Vagina (tissue), 2 donors: ENCODE measurements around the gene RAD51D. TPM values are rescaled to one million over a fixed set of nuclear protein-coding genes. Genes with fewer than 3 reads are reported as not detected.

Experiments
- DNase-seq, 2 donors: peaks; one replicate each; pipeline ENCODE4 v3.0.0-alpha.2; 2017; ENCODE audit errors: extremely low spot score in 2 of 2
- H3K27ac ChIP-seq: fragments of 200-600 bp; sonication (generic); one replicate; pipeline ENCODE4 v1.5.1; 2019
- H3K27me3 ChIP-seq: fragments of 200-600 bp; sonication (generic); one replicate; pipeline ENCODE4 v1.5.1; 2019
- H3K36me3 ChIP-seq, 2 donors: fragments of 200-600 bp; sonication (generic); one replicate each; pipeline ENCODE4 v1.5.1; 2017 to 2019
- H3K4me1 ChIP-seq: fragments of 200-600 bp; sonication (generic); one replicate; pipeline ENCODE4 v1.5.1; 2019
- H3K4me3 ChIP-seq, 2 donors: fragments of 200-600 bp; sonication (generic); 1 replicate in 1 of 2; 2 replicates in 1 of 2; pipeline ENCODE4 v1.5.1; 2016 to 2019
- H3K9me3 ChIP-seq: fragments of 200-600 bp; sonication (generic); one replicate; pipeline ENCODE4 v1.5.1; 2019
- POLR2A ChIP-seq, 2 donors: fragments of 450-650 bp; IDR thresholded peaks; one replicate each; pipeline ENCODE4 v1.6.1; 2017; ENCODE audit warnings: antibody characterized with exemption in 2 of 2, mild to moderate bottlenecking in 2 of 2, moderate library complexity in 2 of 2
- POLR2AphosphoS5 ChIP-seq, 2 donors: sonication (generic); formaldehyde crosslinking; IDR thresholded peaks; one replicate each; pipeline ENCODE4 v1.9.0; 2017; ENCODE audit warnings: antibody characterized with exemption in 2 of 2, mild to moderate bottlenecking in 2 of 2, low read depth in 1 of 2; ENCODE audit not compliant: insufficient read depth in 1 of 2
- intact Hi-C: fragments of 100-400 bp; cut with DNase I; formaldehyde crosslinking; loops from one replicate; pipeline ENCODE4 v1.15.1; 2023
- total RNA-seq: library from RNA; depleted of rRNA; stranded (reverse); fragments of >200 nt; gene quantifications from one replicate; pipeline ENCODE4 v1.2.3, GENCODE V29; 2016
- TF ChIP-seq, protein P1 (sequence below), 3 experiments: fragments of 450-650 bp in 2 of 3; fragments of 200-600 bp in 1 of 3; sonication (generic) in 1 of 3; IDR thresholded peaks; one replicate each; pipeline ENCODE4 v1.5.1; 2017 to 2019; ENCODE audit warnings: antibody characterized with exemption in 3 of 3, mild to moderate bottlenecking in 2 of 3, moderate library complexity in 2 of 3

The RAD51D gene
- total RNA-seq, 1 donor from 2014 or later, result 5.2 TPM

DNA sequence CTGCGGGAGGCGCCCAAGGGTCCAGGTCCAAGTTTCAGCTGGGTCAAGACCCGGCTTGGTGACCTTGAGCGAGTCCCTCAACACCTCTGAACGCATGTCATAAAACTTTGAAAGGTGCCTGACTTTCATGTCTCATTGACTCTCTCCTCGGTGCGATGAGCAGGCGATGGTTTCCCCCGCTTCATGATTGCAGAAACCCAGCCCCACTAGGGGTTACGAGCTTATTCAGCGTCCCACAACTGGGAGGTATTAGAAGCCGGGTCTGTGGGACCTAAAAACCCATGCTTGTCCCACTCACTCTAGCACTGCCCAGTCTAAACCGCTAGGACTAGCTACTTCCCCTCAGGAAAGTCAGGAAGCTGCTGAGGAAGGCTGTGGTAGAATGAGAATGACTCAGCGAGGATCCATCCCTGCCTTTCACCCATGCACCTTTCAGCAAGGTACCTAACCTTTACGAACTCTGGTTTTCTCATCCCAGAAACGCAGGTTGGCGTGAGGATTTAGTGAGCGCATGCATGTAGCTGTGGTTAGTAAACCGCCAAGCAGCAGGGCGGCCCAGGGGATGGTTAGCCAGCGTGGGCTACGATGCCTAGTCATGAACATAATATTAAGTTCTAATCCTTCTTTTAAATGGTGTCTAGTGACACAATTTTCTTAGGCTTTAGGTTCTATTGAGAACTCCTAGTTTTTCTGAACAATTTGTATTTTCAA is 29.9 kb downstream of the RAD51D start:
- intact Hi-C loops, result loop anchor here (5.0 to 10.0 kb wide), 2 partner anchors 65 to 127 kb away; partner anchors contain the start of genes CCT6B and ZNF830
- TF ChIP-seq POLR2AphosphoS5 (IDR thresholded peaks at IDR 0.05; ENCODE audit: insufficient read depth in 1 of 2, low read depth in 1 of 2) (no peak), POLR2A (IDR thresholded peaks at IDR 0.05) (no peak)
- TF ChIP-seq, protein P1, sequence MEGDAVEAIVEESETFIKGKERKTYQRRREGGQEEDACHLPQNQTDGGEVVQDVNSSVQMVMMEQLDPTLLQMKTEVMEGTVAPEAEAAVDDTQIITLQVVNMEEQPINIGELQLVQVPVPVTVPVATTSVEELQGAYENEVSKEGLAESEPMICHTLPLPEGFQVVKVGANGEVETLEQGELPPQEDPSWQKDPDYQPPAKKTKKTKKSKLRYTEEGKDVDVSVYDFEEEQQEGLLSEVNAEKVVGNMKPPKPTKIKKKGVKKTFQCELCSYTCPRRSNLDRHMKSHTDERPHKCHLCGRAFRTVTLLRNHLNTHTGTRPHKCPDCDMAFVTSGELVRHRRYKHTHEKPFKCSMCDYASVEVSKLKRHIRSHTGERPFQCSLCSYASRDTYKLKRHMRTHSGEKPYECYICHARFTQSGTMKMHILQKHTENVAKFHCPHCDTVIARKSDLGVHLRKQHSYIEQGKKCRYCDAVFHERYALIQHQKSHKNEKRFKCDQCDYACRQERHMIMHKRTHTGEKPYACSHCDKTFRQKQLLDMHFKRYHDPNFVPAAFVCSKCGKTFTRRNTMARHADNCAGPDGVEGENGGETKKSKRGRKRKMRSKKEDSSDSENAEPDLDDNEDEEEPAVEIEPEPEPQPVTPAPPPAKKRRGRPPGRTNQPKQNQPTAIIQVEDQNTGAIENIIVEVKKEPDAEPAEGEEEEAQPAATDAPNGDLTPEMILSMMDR (IDR thresholded peaks at IDR 0.05), result no peak
- Histone ChIP-seq H3K36me3 (no peaks in the 10 kb centered on the region), H3K27ac (peak overlapping the region; percentile 97), H3K27me3 (no peaks in the 10 kb centered on the region), H3K9me3 (no peaks in the 10 kb centered on the region), H3K4me1 (peaks cover 33% of the 10 kb centered on the region), H3K4me3 (peak overlapping the region; percentile 94 to 96)
- DNase-seq, result no peak

DNA sequence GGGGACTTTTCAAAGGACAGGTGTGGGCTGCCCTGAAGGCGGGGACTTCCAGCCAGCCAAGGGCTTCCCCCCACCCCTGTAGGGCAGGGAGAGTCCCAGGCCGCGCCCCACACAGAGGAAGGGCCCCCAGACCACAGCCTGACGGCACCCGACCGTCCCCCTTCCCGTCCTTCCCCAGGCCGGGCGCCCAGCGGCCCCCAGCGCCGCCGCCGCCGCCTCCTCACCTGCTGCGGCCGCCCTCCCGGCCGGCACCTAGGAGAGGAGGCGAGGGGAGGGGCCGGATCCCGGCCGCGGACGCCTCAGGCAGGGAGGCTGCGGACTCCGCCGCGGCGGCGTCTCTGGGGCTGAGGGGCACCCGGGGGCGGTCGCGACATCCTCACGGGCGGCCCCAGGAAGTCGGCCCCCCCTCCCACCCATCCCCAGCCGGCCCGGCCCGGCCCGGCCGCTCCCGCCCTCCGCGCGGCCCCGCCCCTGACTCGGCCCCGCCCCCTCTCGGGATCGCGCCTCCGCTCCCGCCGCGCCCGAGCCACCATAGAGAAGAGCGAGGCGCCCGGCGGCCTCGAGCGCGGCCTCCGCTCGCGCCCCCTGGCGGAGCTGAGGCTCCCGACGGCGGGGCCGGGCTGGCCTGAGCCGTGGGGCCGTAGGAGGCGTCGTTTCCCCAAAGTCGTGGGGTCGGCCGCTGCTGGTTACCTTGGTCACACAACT is 30.6 kb downstream of the RAD51D start:
- no peak for TF ChIP-seq POLR2A (IDR thresholded peaks at IDR 0.05)
- TF ChIP-seq, protein P1 (IDR thresholded peaks at IDR 0.05), result peak; percentile 55 to 78 (median 76)
- peak in 1 of 2 donors; percentile 26 for TF ChIP-seq POLR2AphosphoS5 (IDR thresholded peaks at IDR 0.05; ENCODE audit: insufficient read depth in 1 of 2, low read depth in 1 of 2)
- Histone ChIP-seq H3K36me3 (no peaks in the 10 kb centered on the region), H3K4me1 (peaks cover 35% of the 10 kb centered on the region), H3K9me3 (no peaks in the 10 kb centered on the region), H3K4me3 (peak overlapping the region; percentile 94 to 96), H3K27ac (peak overlapping the region; percentile 97), H3K27me3 (no peaks in the 10 kb centered on the region)
- no peak for DNase-seq
- intact Hi-C loops, result loop anchor here (5.0 to 10.0 kb wide), 2 partner anchors 64 to 127 kb away; partner anchors contain the start of genes CCT6B and ZNF830

DNA sequence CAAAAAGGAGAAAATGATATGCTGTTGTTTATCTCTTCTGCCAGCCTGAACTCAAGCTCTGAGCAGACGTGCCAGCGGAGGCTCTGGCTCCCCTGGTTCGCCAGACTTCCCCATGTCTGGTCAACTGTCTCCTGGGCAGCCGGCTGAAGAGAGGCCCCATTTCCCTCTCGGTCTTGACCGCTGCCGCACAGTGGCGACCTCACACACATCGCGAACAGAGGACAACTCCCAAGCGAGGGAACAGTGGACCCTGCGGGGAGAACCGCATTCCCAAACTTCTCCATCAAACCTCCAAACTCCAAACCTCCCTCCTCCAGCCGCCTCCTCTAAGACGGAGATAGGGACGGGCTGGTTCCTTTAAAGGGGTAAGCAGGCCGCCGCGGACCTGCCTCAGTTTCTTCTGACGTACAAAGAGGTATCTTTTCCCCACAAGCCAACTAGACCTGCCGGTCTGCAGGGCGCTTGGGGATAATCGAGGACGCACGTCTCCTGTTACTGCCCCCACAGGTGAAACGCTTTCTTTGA is 31.2 kb downstream of the RAD51D start:
- no peaks in the 10 kb centered on the region for H3K36me3 ChIP-seq
- peak overlapping the region; percentile 97 for H3K27ac ChIP-seq
- peak in 1 of 2 donors; percentile 90 for DNase-seq
- H3K27me3 ChIP-seq, result no peaks in the 10 kb centered on the region
- H3K4me1 ChIP-seq, result peaks cover 35% of the 10 kb centered on the region
- TF ChIP-seq, protein P1 (IDR thresholded peaks at IDR 0.05), result no peak
- TF ChIP-seq POLR2AphosphoS5 (IDR thresholded peaks at IDR 0.05; ENCODE audit: insufficient read depth in 1 of 2, low read depth in 1 of 2) (peak in 1 of 2 donors; percentile 44), POLR2A (IDR thresholded peaks at IDR 0.05) (no peak)
- no peaks in the 10 kb centered on the region for H3K9me3 ChIP-seq
- peak overlapping the region; percentile 94 to 96 for H3K4me3 ChIP-seq
- intact Hi-C loops, result loop anchor here (5.0 to 10.0 kb wide), 2 partner anchors 64 to 126 kb away; partner anchors contain the start of genes CCT6B and ZNF830

DNA sequence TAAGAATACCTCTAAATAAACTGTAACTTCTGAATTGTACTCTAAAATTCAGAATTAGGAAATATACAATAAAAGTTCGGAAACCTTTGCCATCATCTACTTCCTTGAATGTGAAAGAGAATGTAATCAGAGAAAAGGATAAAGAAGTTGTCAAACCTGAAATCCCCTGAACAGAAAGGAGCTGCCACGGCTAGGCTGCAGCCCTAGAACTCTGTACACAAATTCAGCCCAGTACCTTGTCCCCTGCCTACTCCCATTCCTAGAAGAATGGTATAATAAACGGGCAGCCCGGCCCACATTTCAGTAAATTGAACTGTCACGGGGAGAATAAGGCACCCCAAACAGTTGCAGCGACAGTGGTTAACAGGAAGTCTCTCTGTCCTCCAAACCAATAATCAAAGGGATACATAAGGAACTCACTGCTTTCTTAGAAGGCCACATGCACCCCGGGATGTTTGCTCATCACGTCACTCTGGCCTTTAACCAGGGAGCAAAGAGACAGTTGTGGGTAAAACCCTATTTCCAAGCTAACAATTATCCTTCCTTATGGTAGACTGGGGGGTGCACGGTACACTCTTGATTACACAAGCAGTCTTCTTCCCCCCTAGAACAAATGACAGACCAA is 31.8 kb downstream of the RAD51D start:
- peak overlapping the region; percentile 97 for H3K27ac ChIP-seq
- no peaks in the 10 kb centered on the region for H3K9me3 ChIP-seq
- H3K27me3 ChIP-seq, result no peaks in the 10 kb centered on the region
- intact Hi-C loops, result loop anchor here (5.0 to 10.0 kb wide), 2 partner anchors 63 to 126 kb away; partner anchors contain the start of genes CCT6B and ZNF830
- H3K4me3 ChIP-seq, result peak overlapping the region; percentile 94 to 96
- no peaks in the 10 kb centered on the region for H3K36me3 ChIP-seq
- H3K4me1 ChIP-seq, result peaks cover 35% of the 10 kb centered on the region
- no peak for DNase-seq
- TF ChIP-seq POLR2AphosphoS5 (IDR thresholded peaks at IDR 0.05; ENCODE audit: insufficient read depth in 1 of 2, low read depth in 1 of 2) (no peak), POLR2A (IDR thresholded peaks at IDR 0.05) (no peak)
- TF ChIP-seq, protein P1 (IDR thresholded peaks at IDR 0.05), result no peak
